22Rv1 (cell line): ENCODE measurements around the gene IQCK.

Experiments
- H3K27ac ChIP-seq: fragments of 450-650 bp; 2 replicates; pipeline ENCODE4 v1.5.1; 2017
- CTCF ChIP-seq: fragments of 450-650 bp; IDR thresholded peaks from 2 replicates; pipeline ENCODE4 v1.5.1; 2017; ENCODE audit warnings: mild to moderate bottlenecking
- ZFX ChIP-seq: fragments of 450-650 bp; IDR thresholded peaks from 2 replicates; pipeline ENCODE4 v1.6.1; 2017; ENCODE audit warnings: antibody characterized with exemption, borderline replicate concordance

Gene IQCK

DNA sequence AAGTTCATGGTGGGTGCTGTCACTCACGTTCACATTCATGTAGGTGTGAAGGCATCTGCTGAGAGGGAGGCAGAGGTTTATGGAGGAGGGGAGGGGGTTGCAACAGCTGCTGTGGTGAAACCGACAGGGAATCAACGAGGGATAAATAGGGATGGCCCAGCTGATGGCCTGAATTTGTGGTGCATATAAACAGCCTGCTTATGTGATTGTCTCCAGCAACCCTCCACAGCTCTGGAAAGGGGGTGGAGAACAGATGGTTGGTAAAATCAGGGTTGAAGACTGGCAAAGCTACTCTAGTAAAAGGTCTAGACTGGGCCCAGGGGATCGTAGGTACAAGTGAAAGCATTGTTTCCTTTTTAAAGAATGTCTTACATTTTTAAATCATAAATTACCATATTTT is 53.7 kb downstream of the IQCK start:
- H3K27ac ChIP-seq, result no peak overlapping the region
- no peak for TF ChIP-seq ZFX
- TF ChIP-seq CTCF, result no peak

- no peak overlapping the region for H3K27ac ChIP-seq
- TF ChIP-seq CTCF (no peak), ZFX (no peak)
Measured at GRCh38 chr16:19774024-19774423, 56.0 kb downstream of the IQCK start.

- TF ChIP-seq ZFX, result no peak
- TF ChIP-seq CTCF, result no peak
- H3K27ac ChIP-seq, result no peak overlapping the region
Measured at GRCh38 chr16:19776147-19776546, 58.1 kb downstream of the IQCK start.

GRCh38 chr16:19776565-19776964 is 58.5 kb downstream of the IQCK start:
- TF ChIP-seq CTCF, result no peak
- no peak for TF ChIP-seq ZFX

GRCh38 chr16:19780321-19780720 is 62.2 kb downstream of the IQCK start:
- H3K27ac ChIP-seq, result no peak overlapping the region
- no peak for TF ChIP-seq CTCF
- no peak for TF ChIP-seq ZFX

More at GRCh38 chr16:19776565-19776964, 58.5 kb downstream of the IQCK start:
- H3K27ac ChIP-seq, result no peak overlapping the region

GRCh38 chr16:19781226-19781625 is 63.2 kb downstream of the IQCK start:
- no peak overlapping the region for H3K27ac ChIP-seq
- TF ChIP-seq CTCF (no peak), ZFX (no peak)

GRCh38 chr16:19783363-19784182 is 65.5 kb downstream of the IQCK start:
- no peak overlapping the region for H3K27ac ChIP-seq
- TF ChIP-seq ZFX (no peak), CTCF (no peak)
